Transverse colon (tissue), 3 donors: ENCODE data around the gene PPP1R27.

Source experiments
- EP300 ChIP-seq: sonication (generic); formaldehyde crosslinking; IDR thresholded peaks from one replicate; pipeline ENCODE4 v1.6.1; 2017; ENCODE audit warnings: antibody characterized with exemption, low read depth
- TF ChIP-seq, protein P1 (sequence below), 5 experiments: fragments of 200-600 bp in 3 of 5; fragments of 450-650 bp in 2 of 5; sonication (generic) in 3 of 5; IDR thresholded peaks; 1 replicate in 2 of 5; 2 replicates in 3 of 5; pipeline ENCODE4 v1.5.1; 2016 to 2017; ENCODE audit warnings: antibody characterized with exemption in 5 of 5, inconsistent platforms in 3 of 5, mild to moderate bottlenecking in 2 of 5, moderate library complexity in 1 of 5

DNA sequence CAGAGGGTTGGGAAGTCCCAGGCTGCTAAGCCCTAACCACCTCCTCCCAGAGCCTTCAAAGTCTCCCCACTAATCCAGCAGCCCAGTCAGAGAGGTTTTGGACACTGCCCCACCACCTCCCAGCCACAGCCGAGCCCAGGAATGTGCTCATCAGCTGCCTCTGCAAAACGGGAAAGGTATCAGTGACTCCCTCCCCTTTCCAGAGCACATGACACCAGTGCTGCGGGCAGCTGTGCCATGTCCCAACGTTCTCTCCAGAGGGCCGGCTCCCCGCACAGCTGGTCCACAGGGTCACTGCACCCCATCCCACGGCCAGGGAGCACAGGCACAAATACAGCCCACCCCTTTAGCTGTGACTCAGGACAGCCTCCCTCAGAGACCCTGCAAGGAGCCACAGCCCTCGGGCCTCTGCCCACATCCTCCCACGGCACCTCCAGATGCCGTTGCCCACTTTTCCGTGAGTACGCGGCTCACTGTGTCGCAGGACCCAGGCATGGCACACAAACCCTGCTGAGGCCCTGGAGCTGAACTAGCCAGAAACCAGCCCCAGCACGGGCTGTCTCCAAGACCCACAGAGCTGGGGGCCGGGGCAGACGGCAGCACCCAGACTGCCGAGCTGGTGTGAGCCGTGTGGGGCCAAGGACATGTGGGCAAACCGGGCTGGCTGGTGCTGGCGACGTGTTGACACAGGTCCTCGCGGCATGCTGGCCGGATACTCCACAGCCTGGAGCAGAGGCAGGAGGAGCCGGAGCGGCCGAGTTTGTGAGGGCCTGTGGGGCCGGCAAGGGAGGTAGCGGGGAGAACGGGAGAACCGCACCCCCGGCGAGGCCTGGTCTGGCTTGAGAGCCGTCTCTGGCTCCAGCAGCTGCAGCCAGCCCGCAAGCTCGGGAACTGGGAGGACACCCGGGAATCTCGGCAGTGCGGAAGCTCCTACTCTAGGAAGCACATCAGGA, 6.3 kb upstream of the PPP1R27 start:
- TF ChIP-seq, protein P1, sequence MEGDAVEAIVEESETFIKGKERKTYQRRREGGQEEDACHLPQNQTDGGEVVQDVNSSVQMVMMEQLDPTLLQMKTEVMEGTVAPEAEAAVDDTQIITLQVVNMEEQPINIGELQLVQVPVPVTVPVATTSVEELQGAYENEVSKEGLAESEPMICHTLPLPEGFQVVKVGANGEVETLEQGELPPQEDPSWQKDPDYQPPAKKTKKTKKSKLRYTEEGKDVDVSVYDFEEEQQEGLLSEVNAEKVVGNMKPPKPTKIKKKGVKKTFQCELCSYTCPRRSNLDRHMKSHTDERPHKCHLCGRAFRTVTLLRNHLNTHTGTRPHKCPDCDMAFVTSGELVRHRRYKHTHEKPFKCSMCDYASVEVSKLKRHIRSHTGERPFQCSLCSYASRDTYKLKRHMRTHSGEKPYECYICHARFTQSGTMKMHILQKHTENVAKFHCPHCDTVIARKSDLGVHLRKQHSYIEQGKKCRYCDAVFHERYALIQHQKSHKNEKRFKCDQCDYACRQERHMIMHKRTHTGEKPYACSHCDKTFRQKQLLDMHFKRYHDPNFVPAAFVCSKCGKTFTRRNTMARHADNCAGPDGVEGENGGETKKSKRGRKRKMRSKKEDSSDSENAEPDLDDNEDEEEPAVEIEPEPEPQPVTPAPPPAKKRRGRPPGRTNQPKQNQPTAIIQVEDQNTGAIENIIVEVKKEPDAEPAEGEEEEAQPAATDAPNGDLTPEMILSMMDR (IDR thresholded peaks at IDR 0.05), result no peak
- TF ChIP-seq EP300, result no peak
